HL-60 (cell line): ENCODE results near the gene EXOC3L2.

ENCODE experiments used
- CTCF ChIP-seq: IDR thresholded peaks from one replicate; pipeline ENCODE4 v1.5.1; 2011; ENCODE audit warnings: low read length, control low read depth, inconsistent platforms; ENCODE audit not compliant: insufficient read depth
- TF ChIP-seq, protein P1 (sequence below): IDR thresholded peaks from 2 replicates; pipeline ENCODE4 v1.6.1; 2012; ENCODE audit warnings: low read depth; ENCODE audit not compliant: insufficient replicate concordance

- TF ChIP-seq, protein P1, sequence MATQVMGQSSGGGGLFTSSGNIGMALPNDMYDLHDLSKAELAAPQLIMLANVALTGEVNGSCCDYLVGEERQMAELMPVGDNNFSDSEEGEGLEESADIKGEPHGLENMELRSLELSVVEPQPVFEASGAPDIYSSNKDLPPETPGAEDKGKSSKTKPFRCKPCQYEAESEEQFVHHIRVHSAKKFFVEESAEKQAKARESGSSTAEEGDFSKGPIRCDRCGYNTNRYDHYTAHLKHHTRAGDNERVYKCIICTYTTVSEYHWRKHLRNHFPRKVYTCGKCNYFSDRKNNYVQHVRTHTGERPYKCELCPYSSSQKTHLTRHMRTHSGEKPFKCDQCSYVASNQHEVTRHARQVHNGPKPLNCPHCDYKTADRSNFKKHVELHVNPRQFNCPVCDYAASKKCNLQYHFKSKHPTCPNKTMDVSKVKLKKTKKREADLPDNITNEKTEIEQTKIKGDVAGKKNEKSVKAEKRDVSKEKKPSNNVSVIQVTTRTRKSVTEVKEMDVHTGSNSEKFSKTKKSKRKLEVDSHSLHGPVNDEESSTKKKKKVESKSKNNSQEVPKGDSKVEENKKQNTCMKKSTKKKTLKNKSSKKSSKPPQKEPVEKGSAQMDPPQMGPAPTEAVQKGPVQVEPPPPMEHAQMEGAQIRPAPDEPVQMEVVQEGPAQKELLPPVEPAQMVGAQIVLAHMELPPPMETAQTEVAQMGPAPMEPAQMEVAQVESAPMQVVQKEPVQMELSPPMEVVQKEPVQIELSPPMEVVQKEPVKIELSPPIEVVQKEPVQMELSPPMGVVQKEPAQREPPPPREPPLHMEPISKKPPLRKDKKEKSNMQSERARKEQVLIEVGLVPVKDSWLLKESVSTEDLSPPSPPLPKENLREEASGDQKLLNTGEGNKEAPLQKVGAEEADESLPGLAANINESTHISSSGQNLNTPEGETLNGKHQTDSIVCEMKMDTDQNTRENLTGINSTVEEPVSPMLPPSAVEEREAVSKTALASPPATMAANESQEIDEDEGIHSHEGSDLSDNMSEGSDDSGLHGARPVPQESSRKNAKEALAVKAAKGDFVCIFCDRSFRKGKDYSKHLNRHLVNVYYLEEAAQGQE, result no peak
- TF ChIP-seq CTCF, result no peak
Observed at GRCh38 chr19:45172611-45173208, 72.5 kb downstream of the EXOC3L2 start.
